Activated CD8-positive, alpha-beta memory T cell treated with anti-CD3 and anti-CD28 coated beads, Interleukin-2, amount 50 U/mL, for 24 hours (primary cell): Measurements from ENCODE around the gene ACSL6.

Experiments used
- DNase-seq: peaks from one replicate; pipeline ENCODE4 v3.0.0-alpha.2; 2020; ENCODE audit errors: extremely low read depth

Gene ACSL6

DNA sequence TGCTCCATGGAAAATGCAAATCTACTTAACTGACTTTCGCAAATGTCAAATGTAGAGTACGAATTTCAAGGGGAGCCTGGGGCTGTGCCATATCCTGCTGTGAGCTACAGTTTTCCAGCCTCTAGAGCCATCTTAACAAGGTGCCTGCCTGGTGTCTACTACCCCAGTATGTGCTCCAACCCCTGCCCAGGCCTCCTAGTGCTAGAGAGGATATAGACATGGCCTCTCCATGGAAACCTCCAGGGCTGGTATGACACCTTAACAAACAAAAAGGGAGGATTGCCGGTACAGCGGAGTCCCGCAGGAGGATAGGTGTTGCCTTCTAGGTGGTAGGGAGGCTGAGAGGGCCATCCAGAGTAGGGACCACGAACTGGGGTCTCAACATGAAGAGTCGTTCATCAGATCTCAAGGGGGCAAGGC lies 35.4 kb upstream of the ACSL6 start:
- no peak for DNase-seq

DNA sequence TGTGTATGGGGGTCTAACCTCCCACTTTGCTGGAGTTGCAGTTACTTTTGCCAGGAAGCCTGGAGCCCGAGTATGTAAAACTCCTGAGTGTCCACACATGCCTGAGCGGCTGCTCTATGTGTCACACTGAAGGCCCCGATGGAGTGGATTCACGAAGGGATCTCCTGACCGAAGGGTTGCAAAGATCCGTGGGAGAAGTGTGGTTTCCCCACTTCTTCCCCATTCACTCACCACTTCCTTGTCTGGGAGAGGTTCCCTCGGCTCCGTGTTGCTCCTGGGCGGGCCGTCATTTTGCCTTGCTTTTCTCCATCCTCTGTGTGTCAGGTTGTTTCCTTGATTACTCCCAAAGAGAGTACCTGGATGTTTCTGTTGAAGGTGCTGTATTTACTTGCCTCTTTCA lies 32.7 kb upstream of the ACSL6 start:
- no peak for DNase-seq

DNA sequence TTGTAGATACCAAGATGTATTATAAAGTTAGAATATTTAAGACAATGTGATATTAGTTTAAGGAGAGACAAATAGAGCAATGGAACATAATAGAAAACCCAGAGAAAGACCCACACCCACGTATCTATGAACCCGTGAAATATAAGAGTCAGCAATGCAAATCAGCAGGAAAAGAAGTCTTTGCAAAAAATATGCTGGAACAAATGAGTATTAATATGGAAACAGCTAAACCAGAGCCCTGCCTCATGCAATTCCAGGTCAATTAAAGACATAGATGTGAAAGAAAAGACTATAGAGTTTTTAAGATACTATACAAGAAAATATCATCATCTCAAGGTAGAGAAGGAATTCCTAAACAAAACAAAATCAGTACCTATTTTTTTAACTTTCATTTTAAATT lies 25.9 kb upstream of the ACSL6 start:
- no peak for DNase-seq

DNA sequence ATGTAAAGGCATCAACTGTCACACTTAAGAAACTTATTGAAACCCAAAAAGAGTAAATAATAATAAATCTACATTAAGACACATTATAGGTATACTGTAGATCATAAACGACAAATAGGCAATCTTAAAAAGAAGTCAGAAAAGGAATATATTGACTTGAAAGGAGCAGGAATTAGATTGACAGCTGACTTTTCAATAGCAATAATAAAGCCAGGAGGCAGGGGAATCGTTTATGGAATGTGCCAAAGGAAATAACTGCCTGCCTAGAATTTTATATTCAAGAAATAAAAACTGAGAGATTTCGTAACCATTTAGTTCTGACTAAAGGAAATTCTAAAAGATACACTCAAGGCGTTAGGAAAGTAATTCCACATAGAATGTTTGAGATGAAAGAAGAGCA lies 21.7 kb upstream of the ACSL6 start:
- no peak for DNase-seq

DNA sequence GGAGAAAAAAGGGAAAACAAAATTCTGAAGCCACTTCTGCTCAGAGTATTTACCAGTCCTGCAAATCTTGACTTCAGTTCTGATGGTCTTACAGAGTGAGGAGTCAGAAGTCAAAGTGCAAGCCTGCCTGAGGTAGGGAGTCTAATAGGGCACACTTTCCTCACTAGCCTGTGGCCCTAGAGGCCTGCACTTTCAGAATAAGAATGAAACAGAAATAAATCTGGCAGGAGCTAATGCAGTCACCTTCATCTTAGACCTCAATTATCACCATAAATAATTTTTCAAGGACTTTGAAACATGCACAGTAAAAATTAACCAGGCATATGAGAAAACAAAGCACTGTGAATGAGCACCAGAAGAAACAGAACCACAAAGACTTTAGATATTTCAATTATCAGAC lies 20.7 kb upstream of the ACSL6 start:
- no peak for DNase-seq

DNA sequence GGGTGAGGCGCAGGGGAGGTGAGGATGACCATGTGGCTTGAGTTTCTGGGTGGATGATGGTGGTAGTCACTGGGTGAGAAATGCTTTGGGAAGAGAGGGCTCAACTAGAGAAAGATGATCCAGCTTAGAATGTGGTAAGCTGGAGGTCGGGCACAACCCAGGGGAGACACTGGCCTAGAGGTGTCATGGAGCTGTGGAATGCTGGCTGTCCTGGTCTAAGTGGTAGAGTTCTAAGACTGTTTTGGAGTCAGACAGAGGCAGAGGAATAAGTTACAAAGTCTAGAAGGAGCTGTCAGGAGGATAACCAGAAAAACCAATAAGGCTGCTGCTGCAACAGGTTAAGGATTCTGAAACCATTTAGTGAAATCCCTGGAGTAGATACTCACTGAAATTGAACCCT lies 19.2 kb upstream of the ACSL6 start:
- DNase-seq, result no peak

DNA sequence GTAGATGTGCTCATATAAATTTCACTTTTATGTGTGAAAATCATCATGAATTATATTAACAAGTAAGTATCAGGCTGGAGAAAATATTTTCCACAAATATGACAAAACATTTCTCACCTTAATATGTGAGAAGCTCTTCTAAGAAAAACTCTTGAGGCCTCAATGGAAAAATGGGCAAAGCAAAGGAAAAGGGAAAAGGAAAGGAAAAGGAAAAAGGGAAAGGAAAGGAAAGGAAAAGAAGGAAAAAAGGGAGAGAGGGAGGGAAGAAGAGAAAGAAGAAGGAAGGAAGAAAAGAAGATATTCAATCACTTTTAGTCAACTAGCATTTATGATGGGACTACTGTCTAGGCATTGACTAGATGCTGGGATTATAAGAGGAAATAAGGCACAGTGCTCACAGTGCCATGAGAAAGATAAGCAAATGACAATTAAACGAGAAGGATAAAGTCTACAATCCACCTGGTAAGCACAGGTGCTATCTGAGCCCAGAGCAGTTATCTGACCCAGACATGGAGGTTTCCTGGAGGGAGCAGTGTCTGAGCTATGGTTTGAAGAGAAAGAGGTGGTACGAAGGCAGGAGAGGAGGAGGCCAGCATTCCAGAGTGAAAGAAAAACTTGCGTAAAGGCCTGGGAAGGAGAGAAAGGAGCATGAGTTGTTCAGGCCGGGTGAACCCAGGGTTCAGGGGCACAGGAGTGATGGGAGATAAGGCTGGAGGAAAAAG lies 18.3 kb upstream of the ACSL6 start:
- DNase-seq, result no peak

DNA sequence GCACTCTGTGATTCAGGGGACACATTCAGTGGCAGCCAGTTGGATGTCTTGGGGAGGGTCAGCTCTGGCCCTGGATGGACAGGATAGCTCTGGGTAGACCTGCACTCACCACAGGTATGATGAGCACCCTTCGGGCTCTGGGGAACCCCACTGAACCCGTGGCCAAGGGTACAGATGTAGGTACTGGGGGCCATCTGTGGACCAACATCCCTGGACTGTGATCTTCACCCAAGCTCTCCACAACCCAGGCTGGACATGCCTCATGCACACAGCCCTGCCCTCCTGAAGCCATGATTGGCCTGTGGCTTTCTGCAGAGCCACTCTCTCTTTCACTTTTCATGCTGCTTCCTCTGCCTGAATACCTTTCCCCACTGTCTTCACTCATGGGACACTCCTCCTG lies 15.6 kb upstream of the ACSL6 start:
- no peak for DNase-seq

DNA sequence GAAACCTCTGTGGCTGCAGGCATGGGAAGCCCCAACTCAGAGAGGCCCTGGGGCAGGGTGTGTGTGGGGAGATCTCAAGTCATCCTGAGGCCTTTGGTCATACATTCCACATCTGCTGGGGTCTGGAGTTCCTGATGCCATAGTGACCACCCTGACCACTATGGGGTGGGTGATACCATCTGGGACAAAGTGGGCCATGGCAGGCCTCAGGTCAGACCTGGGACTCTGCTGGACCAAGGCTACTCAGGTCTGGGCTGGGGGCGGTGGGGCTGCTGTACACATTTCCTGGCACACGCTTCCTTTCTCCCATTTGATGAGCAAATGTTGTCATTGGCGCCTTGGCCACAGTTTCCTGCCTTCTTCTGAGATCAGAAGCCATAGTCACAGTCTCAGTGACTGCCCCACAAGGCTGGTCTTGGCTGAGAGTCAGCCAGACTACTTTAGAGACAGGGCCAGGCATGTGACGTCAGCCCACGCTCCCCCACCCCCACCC lies 15.1 kb upstream of the ACSL6 start:
- no peak for DNase-seq

DNA sequence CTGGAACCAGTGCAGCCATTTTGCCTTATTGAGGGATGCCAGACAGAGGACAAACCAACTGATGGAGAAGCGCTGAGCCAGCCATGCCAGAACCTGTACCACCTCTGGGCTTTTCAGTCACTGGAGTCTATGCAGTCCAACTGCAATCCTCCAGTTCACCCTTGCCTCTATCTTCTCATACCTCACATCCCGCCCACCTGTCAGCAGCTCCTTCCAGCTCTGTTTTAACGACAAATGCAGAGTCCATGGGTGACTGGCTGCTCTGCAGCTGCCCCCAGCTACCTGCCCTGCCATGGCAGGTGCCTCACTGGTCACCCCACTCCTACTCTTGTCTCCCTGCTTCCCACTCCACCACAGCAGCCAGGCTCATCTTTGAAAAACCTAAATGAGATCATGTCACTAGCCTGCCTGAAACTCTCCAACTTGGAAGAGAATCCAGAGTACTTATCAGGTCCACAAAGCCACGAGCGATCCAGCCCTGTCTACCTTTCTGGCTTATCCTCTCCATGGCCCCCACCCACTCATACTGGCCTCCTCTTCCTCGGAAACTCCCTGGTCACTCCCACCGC lies 14.0 kb upstream of the ACSL6 start:
- no peak for DNase-seq

DNA sequence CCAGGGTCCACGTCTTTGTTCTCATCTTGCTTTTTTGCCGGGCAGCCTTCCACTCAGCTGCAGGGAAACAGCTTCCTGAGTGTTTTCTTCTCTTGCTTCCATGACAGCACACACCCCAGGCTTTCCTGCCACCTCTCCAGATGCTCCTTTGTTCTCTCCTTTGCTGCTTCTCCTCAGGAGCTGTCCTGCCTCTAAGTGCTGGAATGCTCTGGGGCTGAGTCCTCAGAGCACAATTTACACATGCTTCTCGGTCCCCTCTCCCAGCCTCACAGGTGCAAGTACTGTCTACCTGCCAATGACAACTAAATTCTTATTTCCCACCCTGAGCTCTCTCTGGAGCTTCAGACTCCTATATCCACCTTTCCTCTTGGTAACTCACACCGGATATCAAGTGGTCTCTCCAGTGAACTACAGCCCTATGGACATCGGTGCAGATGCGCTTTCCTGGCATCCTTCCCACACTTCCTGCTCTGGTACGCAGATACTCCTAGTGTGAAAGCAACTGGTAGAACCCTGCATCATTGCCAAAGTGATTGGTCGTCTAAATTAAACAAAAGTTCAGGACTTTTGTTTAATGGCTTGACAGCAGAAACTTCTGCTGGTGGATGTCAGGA lies 13.4 kb upstream of the ACSL6 start:
- DNase-seq, result no peak

DNA sequence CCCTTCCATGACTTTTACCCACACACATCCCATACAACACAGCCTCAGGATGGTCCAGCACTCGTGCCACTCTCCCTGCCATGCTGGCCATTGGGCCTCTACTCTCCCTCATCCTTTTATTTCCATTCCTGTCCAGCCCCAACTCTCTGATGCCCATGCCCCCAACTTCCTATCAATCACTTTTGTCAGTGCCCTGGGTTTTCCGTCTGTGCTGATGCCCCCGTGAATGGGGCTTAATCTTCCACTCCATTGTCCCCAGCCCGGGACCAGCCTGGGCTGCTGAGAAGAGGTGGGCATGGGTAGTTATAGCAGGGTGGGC lies 12.6 kb upstream of the ACSL6 start:
- DNase-seq, result no peak

DNA sequence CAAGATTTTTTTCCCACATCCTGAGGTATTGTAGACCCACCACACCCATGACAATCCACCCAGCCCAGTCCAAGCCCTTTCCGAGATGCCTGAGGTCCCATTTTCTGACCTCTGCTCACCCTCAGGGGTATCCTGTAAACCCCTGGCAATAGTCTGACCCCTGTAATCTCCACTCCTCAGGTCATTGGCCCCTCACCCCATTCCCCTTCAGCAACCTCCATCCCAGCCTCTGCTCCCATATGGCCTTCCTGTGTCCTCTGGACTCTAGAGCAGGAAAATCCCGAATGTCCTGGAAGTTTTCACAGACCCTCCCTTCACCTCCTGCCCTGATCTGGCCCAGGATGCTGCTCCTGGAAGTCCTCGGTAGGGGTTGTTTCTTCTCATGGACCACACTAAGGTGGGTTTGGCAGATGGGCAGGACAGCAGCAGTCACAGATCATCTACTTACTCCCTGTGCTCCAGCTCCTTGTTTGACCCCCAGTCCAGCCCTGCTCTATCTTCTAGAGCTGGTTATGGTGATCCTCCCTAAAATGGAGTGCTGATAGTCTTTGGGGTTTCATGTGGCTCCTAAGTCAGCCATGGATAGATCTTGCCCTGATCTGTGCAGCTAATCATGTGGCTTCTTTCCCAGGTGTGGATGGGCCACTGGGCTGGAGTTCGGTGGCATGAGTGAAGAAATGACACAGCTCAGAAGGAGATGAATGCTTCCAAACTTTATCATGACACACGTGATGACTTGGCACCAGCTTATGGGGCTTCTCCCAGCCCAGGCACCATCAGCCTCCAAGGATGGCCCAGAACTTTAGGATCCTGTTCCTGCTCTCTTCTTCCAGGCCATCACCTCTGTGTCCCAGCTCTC lies 12.0 kb upstream of the ACSL6 start:
- no peak for DNase-seq

DNA sequence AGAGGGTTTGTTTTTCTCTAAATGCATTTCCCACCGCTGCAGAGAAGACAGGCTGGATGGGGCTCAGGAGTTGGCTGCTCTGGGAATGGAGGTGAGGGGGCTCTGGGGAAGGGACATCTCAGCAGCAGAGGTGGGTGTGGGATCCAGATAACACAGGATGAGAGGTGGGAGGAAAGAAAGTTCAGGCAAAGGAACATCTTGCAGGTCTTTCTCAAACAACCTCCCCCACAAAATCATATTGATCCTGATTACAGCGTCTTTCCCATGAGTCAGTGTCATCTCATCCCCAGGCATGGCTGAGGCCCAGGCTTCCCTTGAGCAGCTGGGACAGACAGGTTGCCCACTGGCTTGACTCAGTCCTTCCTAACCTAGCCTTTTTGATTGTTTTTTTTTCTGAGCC lies 11.3 kb upstream of the ACSL6 start:
- no peak for DNase-seq

DNA sequence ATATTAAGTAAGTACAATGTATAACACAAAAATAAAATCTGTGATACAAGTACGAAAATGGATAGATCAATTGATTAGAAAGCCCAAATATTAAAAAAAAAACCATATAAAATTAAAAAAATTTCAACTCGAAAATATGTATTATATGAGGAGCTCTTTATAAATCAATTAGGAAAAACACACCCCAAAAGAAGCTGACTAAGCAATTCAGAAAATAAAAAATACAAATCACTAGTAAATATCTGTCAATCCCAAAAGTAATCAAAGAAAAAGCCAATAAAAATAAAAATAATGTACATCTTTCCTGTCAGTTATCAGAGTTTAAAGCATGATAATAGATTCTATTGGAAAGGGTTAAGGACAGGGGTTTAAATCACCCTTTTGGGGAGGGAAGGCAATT lies 10.2 kb upstream of the ACSL6 start:
- no peak for DNase-seq

DNA sequence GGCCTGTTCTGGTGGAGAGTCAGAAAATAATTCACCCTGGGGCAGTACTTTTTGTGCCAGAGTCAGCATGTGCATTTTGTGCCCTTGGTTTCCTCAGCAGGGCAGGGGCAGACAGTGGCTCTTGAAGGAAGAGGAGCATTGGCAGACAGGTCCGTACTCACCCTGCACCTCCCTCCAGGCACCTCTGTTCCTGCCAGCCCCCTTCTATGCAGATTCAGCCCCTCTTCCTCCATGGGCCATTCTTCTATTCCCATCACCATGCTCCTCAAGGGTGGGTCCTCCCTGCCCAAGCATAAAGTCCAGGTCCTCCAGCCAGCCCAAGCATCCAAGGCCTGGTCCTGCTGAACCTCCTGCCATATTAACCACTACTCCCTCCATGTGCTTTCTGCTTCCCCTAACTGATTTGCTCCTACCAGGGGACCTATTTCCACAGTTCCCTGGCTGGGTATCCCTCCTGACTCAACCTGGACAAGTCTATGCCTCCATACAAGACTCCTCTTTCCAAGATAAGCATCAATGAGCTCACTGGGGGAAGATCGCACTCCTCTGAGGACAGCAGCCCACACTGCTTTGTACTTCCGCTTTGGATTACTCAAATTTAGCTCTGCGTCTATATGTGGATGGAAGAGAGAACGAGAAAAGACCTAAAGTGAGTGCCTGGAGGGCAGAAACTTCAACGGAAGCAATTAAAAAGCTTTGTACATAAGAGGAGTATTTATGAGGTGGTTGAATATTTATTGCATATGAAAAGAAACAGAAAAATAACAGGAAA lies 9.3 kb upstream of the ACSL6 start:
- no peak for DNase-seq

DNA sequence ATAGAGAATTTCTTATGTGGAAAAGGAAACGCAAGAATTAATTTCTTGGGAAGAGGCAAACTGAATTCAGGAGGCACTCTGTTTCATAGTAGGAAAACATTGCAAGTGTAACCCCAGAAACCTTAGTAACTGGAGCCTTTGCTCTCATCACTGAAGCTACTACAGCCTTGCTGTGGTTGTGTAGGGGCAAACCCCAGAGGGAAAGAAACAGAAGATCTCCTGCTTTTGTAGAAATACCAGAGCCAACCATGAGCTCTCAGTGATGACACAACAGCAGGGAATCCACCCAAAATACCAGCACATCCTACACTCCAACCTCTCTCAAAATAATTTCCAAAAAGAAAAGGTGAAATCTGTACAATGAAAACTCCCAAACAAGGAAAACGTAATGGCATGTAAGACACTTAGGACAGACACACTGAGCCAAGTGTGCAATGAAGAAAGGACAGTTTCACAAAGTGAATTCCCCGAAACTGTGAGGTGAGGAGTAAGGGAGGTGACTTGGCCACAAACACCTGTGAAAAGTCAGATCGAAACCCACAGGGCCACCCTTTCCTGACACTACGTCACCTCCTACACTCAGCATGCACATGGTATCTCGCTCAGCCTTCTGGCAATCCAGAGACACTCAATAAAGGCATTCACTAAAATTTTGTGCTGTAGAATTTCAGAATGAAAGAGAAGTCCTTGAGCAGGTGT lies 8.5 kb upstream of the ACSL6 start:
- peak; percentile 61 for DNase-seq

DNA sequence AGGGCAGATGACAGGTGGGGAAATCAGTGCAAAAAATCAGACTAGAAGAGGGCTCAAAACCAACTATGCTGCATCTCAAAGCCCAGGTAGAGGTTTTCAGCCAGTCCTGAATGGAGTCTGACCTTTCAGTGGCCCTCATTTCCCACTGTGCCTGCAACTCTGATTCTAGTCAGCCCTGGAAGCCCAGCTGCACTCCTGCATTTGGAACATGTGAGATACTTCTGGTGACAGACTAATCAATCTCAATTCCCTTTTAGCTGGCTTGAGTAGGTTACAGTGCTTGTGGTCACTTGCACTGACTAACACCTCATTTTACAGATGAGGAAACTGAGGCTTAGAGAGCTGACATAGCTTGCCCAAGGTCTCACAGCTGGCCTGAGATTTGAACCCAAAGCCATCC lies 7.9 kb upstream of the ACSL6 start:
- DNase-seq, result no peak

DNA sequence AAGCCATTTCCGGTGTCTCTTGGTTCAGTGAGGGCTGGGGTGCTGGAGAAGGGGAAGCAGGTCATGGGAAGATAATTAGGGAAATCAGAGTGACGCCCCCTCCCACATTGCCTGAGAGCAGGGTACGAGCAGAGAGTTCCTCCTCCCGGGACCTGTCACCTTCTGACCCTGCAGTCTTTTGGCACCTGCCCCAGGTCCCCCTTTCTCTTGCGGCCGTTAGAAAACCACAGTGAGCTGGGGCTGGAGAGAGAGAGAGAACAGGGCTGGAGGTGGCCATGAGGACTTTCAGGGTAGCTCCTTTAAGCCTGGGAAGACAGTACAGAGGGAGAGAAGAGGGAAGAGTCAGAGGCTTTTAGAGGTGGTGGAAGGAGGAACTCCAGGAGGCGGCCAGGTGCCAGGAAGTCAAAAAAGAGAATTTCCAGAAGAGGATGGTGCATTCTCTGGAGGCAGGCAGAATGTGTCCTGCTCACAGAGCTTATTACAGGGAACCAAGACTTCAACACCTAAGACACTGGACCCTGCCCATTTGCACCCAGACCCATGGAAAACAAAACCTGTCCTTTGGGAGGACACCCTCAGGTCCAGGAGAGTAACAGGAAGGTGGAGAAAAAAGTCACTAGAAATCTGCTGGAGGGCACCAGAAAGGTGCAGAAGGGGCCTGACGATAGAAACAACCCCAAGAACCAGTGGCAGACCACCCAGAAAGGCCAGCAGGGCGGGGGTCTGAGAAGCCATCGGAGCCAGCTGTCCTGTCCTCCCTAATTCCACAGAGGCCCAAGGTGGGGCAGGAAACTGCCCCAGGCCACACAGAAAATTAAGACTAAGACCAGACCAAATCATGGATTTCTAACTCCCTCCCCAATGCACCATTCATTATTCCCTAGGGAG lies 6.5 kb upstream of the ACSL6 start:
- DNase-seq, result no peak

DNA sequence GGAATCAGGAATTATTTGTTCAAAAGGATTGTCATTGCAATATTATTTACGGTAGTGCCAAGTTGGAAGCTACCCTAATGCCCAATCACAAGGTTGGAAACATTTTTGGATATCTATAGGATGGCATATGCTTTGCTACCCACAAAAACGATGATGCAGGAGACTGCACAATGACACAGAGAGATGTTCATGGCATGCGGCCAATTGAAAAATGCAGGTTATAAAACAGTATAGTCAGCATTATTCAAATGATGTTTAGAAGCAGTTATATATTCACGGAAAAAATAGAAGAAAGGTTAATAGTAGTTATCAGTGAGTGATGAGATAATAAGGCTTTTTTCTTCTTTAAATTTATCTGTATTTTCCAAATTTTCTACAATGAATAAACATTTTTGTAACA lies 5.9 kb upstream of the ACSL6 start:
- DNase-seq, result no peak
